Activated B cell treated with CpG ODN at 0.5 μM for 24 hours (primary cell): ENCODE results near the gene NKAIN2. TPM values are rescaled to one million over a fixed set of nuclear protein-coding genes. Genes with fewer than 3 reads are reported as not detected.

Experiments
- ATAC-seq: fragments of 200-7000 bp; cut with Tn5 transposase; one replicate; pipeline ENCODE4 v1.10.0; 2021; ENCODE audit warnings: low read depth, mild to moderate bottlenecking, moderate library complexity
- CTCF ChIA-PET: fragments of 350-600 bp; sonication (Branson Sonifier 250); formaldehyde crosslinking; loops from one replicate; lab custom pipeline; 2021; ENCODE audit warnings: antibody characterized with exemption; lab: Charles Lee
- POLR2A ChIA-PET: fragments of 350-600 bp; sonication (Branson Sonifier 250); formaldehyde crosslinking; loops from one replicate; lab custom pipeline; 2021; ENCODE audit warnings: antibody characterized with exemption; lab: Charles Lee
- DNase-seq: peaks from one replicate; pipeline ENCODE4 v3.0.0; 2022
- H3K27ac Mint-ChIP-seq: one replicate; pipeline ENCODE4 v1.8.0; 2020; ENCODE audit warnings: mixed read lengths
- H3K27me3 Mint-ChIP-seq: one replicate; pipeline ENCODE4 v1.8.0; 2021; ENCODE audit warnings: mixed read lengths
- H3K36me3 Mint-ChIP-seq: one replicate; pipeline ENCODE4 v1.8.0; 2021; ENCODE audit warnings: low read depth, mixed read lengths
- H3K4me1 Mint-ChIP-seq: one replicate; pipeline ENCODE4 v1.8.0; 2021; ENCODE audit warnings: mixed read lengths
- H3K4me3 Mint-ChIP-seq: one replicate; pipeline ENCODE4 v1.8.0; 2020; ENCODE audit warnings: mild to moderate bottlenecking, mixed read lengths
- H3K9me3 Mint-ChIP-seq: one replicate; pipeline ENCODE4 v1.8.0; 2020; ENCODE audit warnings: mixed read lengths
- CTCF ChIP-seq: fragments of 200-600 bp; IDR thresholded peaks from one replicate; pipeline ENCODE4 v1.8.0; 2022; ENCODE audit warnings: antibody characterized with exemption, mild to moderate bottlenecking
- intact Hi-C: fragments of 100-400 bp; cut with micrococcal nuclease; formaldehyde crosslinking; loops from one replicate; pipeline ENCODE4 v1.15.1; 2024
- total RNA-seq: library from RNA; stranded (reverse); gene quantifications from 2 replicates; pipeline ENCODE4 v1.2.3, GENCODE V29; 2022

NKAIN2 gene
- total RNA-seq, 1 donor from 2014 or later: not detected

GRCh38 chr6:123810948-123811347, 7.3 kb downstream of the NKAIN2 start:
- POLR2A ChIA-PET: no interaction called here
- ATAC-seq (no peak), DNase-seq (no peak)
- CTCF ChIA-PET: no interaction called here
- no peak for TF ChIP-seq CTCF
- Mint-ChIP-seq H3K9me3 (no peaks in the 10 kb centered on the region), H3K4me1 (no peaks in the 10 kb centered on the region), H3K27me3 (peaks cover 8% of the 10 kb centered on the region), H3K27ac (no peak overlapping the region), H3K4me3 (no peak overlapping the region), H3K36me3 (no peaks in the 10 kb centered on the region)
- intact Hi-C loops: no loop called here

- ChIA-PET CTCF (no interaction called here), POLR2A (no interaction called here)
- TF ChIP-seq CTCF: no peak
- Mint-ChIP-seq H3K36me3 (no peaks in the 10 kb centered on the region), H3K27me3 (peaks cover 8% of the 10 kb centered on the region), H3K4me3 (no peak overlapping the region), H3K27ac (no peak overlapping the region), H3K9me3 (no peaks in the 10 kb centered on the region), H3K4me1 (no peaks in the 10 kb centered on the region)
- DNase-seq: no peak
- intact Hi-C loops: no loop called here
- ATAC-seq: no peak
Observed at GRCh38 chr6:123811378-123811777, 7.7 kb downstream of the NKAIN2 start.

- Mint-ChIP-seq H3K4me1 (no peaks in the 10 kb centered on the region), H3K4me3 (no peak overlapping the region), H3K27ac (no peak overlapping the region), H3K9me3 (no peaks in the 10 kb centered on the region), H3K27me3 (peaks cover 3% of the 10 kb centered on the region), H3K36me3 (no peaks in the 10 kb centered on the region)
- intact Hi-C loops: no loop called here
- ATAC-seq (no peak), DNase-seq (no peak)
- CTCF ChIA-PET: no interaction called here
- POLR2A ChIA-PET: no interaction called here
- TF ChIP-seq CTCF: no peak
Observed at GRCh38 chr6:123812621-123813020, 9.0 kb downstream of the NKAIN2 start.

- H3K9me3 Mint-ChIP-seq: no peaks in the 10 kb centered on the region
- H3K4me1 Mint-ChIP-seq: no peaks in the 10 kb centered on the region
- POLR2A ChIA-PET: no interaction called here
- DNase-seq: no peak
- H3K27ac Mint-ChIP-seq: no peak overlapping the region
- CTCF ChIA-PET: no interaction called here
- H3K36me3 Mint-ChIP-seq: no peaks in the 10 kb centered on the region
- no peaks in the 10 kb centered on the region for H3K27me3 Mint-ChIP-seq
- ATAC-seq: no peak
- no peak overlapping the region for H3K4me3 Mint-ChIP-seq
- intact Hi-C loops: no loop called here
- no peak for TF ChIP-seq CTCF
Observed at GRCh38 chr6:123821112-123821511, 17.4 kb downstream of the NKAIN2 start.

GRCh38 chr6:123829302-123829953, 25.8 kb downstream of the NKAIN2 start:
- intact Hi-C loops: no loop called here
- DNase-seq: no peak
- H3K36me3 Mint-ChIP-seq: no peaks in the 10 kb centered on the region
- H3K27ac Mint-ChIP-seq: no peak overlapping the region
- no peaks in the 10 kb centered on the region for H3K27me3 Mint-ChIP-seq
- H3K9me3 Mint-ChIP-seq: no peaks in the 10 kb centered on the region
- CTCF ChIA-PET: no interaction called here
- H3K4me1 Mint-ChIP-seq: no peaks in the 10 kb centered on the region
- ATAC-seq: no peak
- POLR2A ChIA-PET: no interaction called here
- no peak for TF ChIP-seq CTCF
- no peak overlapping the region for H3K4me3 Mint-ChIP-seq
